ENCODE data around the gene PALS1. TPM values are rescaled to one million over a fixed set of nuclear protein-coding genes. Genes with fewer than 3 reads are reported as not detected.

The PALS1 gene
- total and polyA plus RNA-seq, 2 donors (not counting 3 experiments of a cell fraction or from before 2014, with no cell fraction given), result 5.2 to 22.0 TPM

GRCh38 chr14:67232066-67232465 lies 9.2 kb upstream of the PALS1 start:
- no peaks in the 10 kb centered on the region for H4K20me1 ChIP-seq (replicated peaks; ENCODE audit: control insufficient read depth, extremely low read depth, insufficient read depth, low read length)
- BruUV-seq (replicated peaks), result no TSS peak
- CTCF ChIA-PET, result interaction anchor here (1.3 to 1.5 kb wide), 3 partner anchors 11 to 54 kb away, joined by 3 read pairs; no protein-coding TSS in a partner anchor
- no peak overlapping the region for H3K9ac ChIP-seq (replicated peaks; ENCODE audit: extremely low read depth, insufficient read depth, low read length)
- intact Hi-C loops (cut with micrococcal nuclease), result no loop called here
- no peak overlapping the region for H3K27ac ChIP-seq (ENCODE audit: insufficient read depth, low read depth, low read length)
- FAIRE-seq (no peak), DNase-seq (ENCODE audit: low read depth, low spot score) (no peak)
- no peaks in the 10 kb centered on the region for H3K4me1 ChIP-seq (ENCODE audit: control insufficient read depth, extremely low read depth, insufficient read depth, low read length)
- H2AFZ ChIP-seq (ENCODE audit: low read depth, low read length), result no peak overlapping the region
- TF ChIP-seq POLR2A (IDR thresholded peaks at IDR 0.05; ENCODE audit: low read depth, low read length), result no peak
- no peak for TF ChIP-seq JUN (IDR thresholded peaks at IDR 0.05; ENCODE audit: borderline replicate concordance, insufficient read depth, insufficient read length, low read depth)
- TF ChIP-seq CTCF (IDR thresholded peaks at IDR 0.05; ENCODE audit: extremely low read depth in 1 of 2, insufficient read depth in 1 of 2, low read depth in 1 of 2, low read length in 2 of 2), result no peak
- TF ChIP-seq POLR2AphosphoS5 (IDR thresholded peaks at IDR 0.05; ENCODE audit: insufficient read depth, low read depth, low read length), result no peak
- no peak for TF ChIP-seq MAX (IDR thresholded peaks at IDR 0.05; ENCODE audit: insufficient read depth, insufficient read length)
- no peak for TF ChIP-seq EZH2 (IDR thresholded peaks at IDR 0.05; ENCODE audit: borderline replicate concordance, low read depth, low read length, severe bottlenecking)
- no peak for TF ChIP-seq GATA2 (IDR thresholded peaks at IDR 0.05; ENCODE audit: insufficient read depth, insufficient read length, low read depth, low read length)
- TF ChIP-seq MYC (IDR thresholded peaks at IDR 0.05; ENCODE audit: low read depth, low read length), result no peak
- TF ChIP-seq FOS (IDR thresholded peaks at IDR 0.05; ENCODE audit: borderline replicate concordance, insufficient read depth, low read length), result no peak
- no peaks in the 10 kb centered on the region for H3K27me3 ChIP-seq (ENCODE audit: control insufficient read depth in 2 of 2, insufficient read depth in 2 of 2, low read length in 2 of 2)
- H3K9me3 ChIP-seq (replicated peaks; ENCODE audit: control insufficient read depth, insufficient read depth, low read length), result no peaks in the 10 kb centered on the region
- H3K9me1 ChIP-seq (replicated peaks; ENCODE audit: control insufficient read depth, extremely low read depth, insufficient read depth, low read length), result no peaks in the 10 kb centered on the region
- H3K36me3 ChIP-seq (ENCODE audit: control insufficient read depth in 2 of 2, extremely low read depth in 1 of 2, insufficient read depth in 2 of 2, low read length in 2 of 2), result no peaks in the 10 kb centered on the region
- no peak overlapping the region for H3K4me3 ChIP-seq (replicated peaks in 1 of 3; ENCODE audit: insufficient read depth in 1 of 3, low read depth in 1 of 3, low read length in 3 of 3)
- no peak overlapping the region for H3K4me2 ChIP-seq (ENCODE audit: insufficient read depth, low read length)
- no peaks in the 10 kb centered on the region for H3K79me2 ChIP-seq (ENCODE audit: control insufficient read depth, insufficient read depth, low read length)
- POLR2A ChIA-PET, result no interaction called here
- dilution Hi-C loops (cut with MboI; ENCODE audit: extremely low pct_ligation_motif_present, low sequenced_read_pairs), result no loop called here
